Neural progenitor cell (in vitro differentiated cells): ENCODE results near the gene AP2M1.

ENCODE experiments used
- EZH2 ChIP-seq: fragments of 200-600 bp; sonication (generic); IDR thresholded peaks from 2 replicates; pipeline ENCODE4 v1.6.1; 2017; ENCODE audit warnings: antibody characterized with exemption, mild to moderate bottlenecking, moderate library complexity
- EZH2phosphoT487 ChIP-seq: fragments of 200-600 bp; sonication (generic); IDR thresholded peaks from 2 replicates; pipeline ENCODE4 v1.6.1; 2017; ENCODE audit warnings: antibody characterized with exemption
- TF ChIP-seq, protein P1 (sequence below): fragments of 200-600 bp; sonication (generic); IDR thresholded peaks from 2 replicates; pipeline ENCODE4 v1.5.1; 2017; ENCODE audit warnings: antibody characterized with exemption, mild to moderate bottlenecking

- TF ChIP-seq EZH2 (no peak), EZH2phosphoT487 (no peak)
- TF ChIP-seq, protein P1, sequence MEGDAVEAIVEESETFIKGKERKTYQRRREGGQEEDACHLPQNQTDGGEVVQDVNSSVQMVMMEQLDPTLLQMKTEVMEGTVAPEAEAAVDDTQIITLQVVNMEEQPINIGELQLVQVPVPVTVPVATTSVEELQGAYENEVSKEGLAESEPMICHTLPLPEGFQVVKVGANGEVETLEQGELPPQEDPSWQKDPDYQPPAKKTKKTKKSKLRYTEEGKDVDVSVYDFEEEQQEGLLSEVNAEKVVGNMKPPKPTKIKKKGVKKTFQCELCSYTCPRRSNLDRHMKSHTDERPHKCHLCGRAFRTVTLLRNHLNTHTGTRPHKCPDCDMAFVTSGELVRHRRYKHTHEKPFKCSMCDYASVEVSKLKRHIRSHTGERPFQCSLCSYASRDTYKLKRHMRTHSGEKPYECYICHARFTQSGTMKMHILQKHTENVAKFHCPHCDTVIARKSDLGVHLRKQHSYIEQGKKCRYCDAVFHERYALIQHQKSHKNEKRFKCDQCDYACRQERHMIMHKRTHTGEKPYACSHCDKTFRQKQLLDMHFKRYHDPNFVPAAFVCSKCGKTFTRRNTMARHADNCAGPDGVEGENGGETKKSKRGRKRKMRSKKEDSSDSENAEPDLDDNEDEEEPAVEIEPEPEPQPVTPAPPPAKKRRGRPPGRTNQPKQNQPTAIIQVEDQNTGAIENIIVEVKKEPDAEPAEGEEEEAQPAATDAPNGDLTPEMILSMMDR, result no peak
These were observed 16.3 kb upstream of the AP2M1 start for GRCh38 chr3:184158404-184158803.
